HEK293 (cell line): Measurements from ENCODE around the gene PDLIM7.

Experiments used
- ATF2 ChIP-seq: fragments of 450-650 bp; formaldehyde crosslinking; IDR thresholded peaks from 2 replicates; pipeline ENCODE4 v1.5.1; 2016; ENCODE audit warnings: missing biosample characterization, missing genetic modification characterization, low read depth
- GFI1B ChIP-seq: fragments of 450-650 bp; formaldehyde crosslinking; IDR thresholded peaks from 2 replicates; pipeline ENCODE4 v1.5.1; 2016; ENCODE audit warnings: missing biosample characterization, missing genetic modification characterization
- MEIS1 ChIP-seq: sonication (generic); formaldehyde crosslinking; IDR thresholded peaks from 2 replicates; pipeline ENCODE4 v1.8.1; 2022; ENCODE audit warnings: missing genetic modification reagents, mild to moderate bottlenecking, borderline replicate concordance
- OSR2 ChIP-seq: fragments of 450-650 bp; formaldehyde crosslinking; IDR thresholded peaks from 2 replicates; pipeline ENCODE4 v1.5.1; 2016; ENCODE audit warnings: missing biosample characterization, missing genetic modification characterization
- PATZ1 ChIP-seq: fragments of 450-650 bp; formaldehyde crosslinking; IDR thresholded peaks from 2 replicates; pipeline ENCODE4 v1.5.1; 2016; ENCODE audit warnings: missing biosample characterization, missing genetic modification characterization
- PRDM1 ChIP-seq: fragments of 450-650 bp; formaldehyde crosslinking; IDR thresholded peaks from 2 replicates; pipeline ENCODE4; 2016; ENCODE audit warnings: missing biosample characterization, missing genetic modification characterization
- REPIN1 ChIP-seq: fragments of 450-650 bp; formaldehyde crosslinking; IDR thresholded peaks from 2 replicates; pipeline ENCODE4 v1.5.1; 2017; ENCODE audit warnings: missing biosample characterization, missing genetic modification characterization, low read depth
- SP3 ChIP-seq: fragments of 450-650 bp; formaldehyde crosslinking; IDR thresholded peaks from 2 replicates; pipeline ENCODE4 v1.5.1; 2016; ENCODE audit warnings: missing biosample characterization, missing genetic modification characterization
- ZNF10 ChIP-seq: fragments of 450-650 bp; formaldehyde crosslinking; IDR thresholded peaks from 2 replicates; pipeline ENCODE4 v1.5.1; 2017; ENCODE audit warnings: missing biosample characterization, missing genetic modification characterization
- ZNF132 ChIP-seq: fragments of 450-650 bp; formaldehyde crosslinking; IDR thresholded peaks from 2 replicates; pipeline ENCODE4 v1.5.1; 2017; ENCODE audit warnings: missing biosample characterization, missing genetic modification characterization, borderline replicate concordance
- ZNF18 ChIP-seq: fragments of 450-650 bp; formaldehyde crosslinking; IDR thresholded peaks from 2 replicates; pipeline ENCODE4 v1.5.1; 2016; ENCODE audit warnings: missing biosample characterization, missing genetic modification characterization
- ZNF211 ChIP-seq: fragments of 450-650 bp; formaldehyde crosslinking; IDR thresholded peaks from 2 replicates; pipeline ENCODE4 v1.5.1; 2016; ENCODE audit warnings: low read depth, missing biosample characterization, missing genetic modification characterization
- ZNF23 ChIP-seq: fragments of 450-650 bp; formaldehyde crosslinking; IDR thresholded peaks from 2 replicates; pipeline ENCODE4 v1.5.1; 2016; ENCODE audit warnings: missing biosample characterization, missing genetic modification characterization, borderline replicate concordance
- ZNF26 ChIP-seq: fragments of 450-650 bp; formaldehyde crosslinking; IDR thresholded peaks from 2 replicates; pipeline ENCODE4 v1.5.1; 2016; ENCODE audit warnings: missing biosample characterization, missing genetic modification characterization
- ZNF274 ChIP-seq, 2 experiments: fragments of 200-500 bp in 1 of 2; fragments of 450-650 bp in 1 of 2; sonication (Bioruptor generic) in 1 of 2; formaldehyde crosslinking in 1 of 2; IDR thresholded peaks; 2 replicates each; pipeline versions ENCODE4 v1.5.1 to v1.6.1; 2014 to 2016; ENCODE audit warnings: borderline replicate concordance in 1 of 2, inconsistent platforms in 1 of 2, low read length in 1 of 2, missing biosample characterization in 1 of 2, missing genetic modification characterization in 1 of 2
- ZNF280D ChIP-seq: fragments of 450-650 bp; formaldehyde crosslinking; IDR thresholded peaks from 2 replicates; pipeline ENCODE4 v1.5.1; 2016; ENCODE audit warnings: missing biosample characterization, missing genetic modification characterization
- ZNF292 ChIP-seq: fragments of 450-650 bp; formaldehyde crosslinking; IDR thresholded peaks from 2 replicates; pipeline ENCODE4 v1.5.1; 2016; ENCODE audit warnings: low read depth, missing biosample characterization, missing genetic modification characterization, borderline replicate concordance
- ZNF311 ChIP-seq: fragments of 450-650 bp; formaldehyde crosslinking; IDR thresholded peaks from 2 replicates; pipeline ENCODE4 v1.5.1; 2017; ENCODE audit warnings: missing biosample characterization, missing genetic modification characterization, borderline replicate concordance
- ZNF426 ChIP-seq: fragments of 450-650 bp; formaldehyde crosslinking; IDR thresholded peaks from 2 replicates; pipeline ENCODE4 v1.5.1; 2017; ENCODE audit warnings: missing biosample characterization, missing genetic modification characterization, mild to moderate bottlenecking, inconsistent platforms, moderate library complexity
- ZNF473 ChIP-seq: fragments of 450-650 bp; formaldehyde crosslinking; IDR thresholded peaks from 2 replicates; pipeline ENCODE4 v1.5.1; 2017; ENCODE audit warnings: missing biosample characterization, missing genetic modification characterization
- ZNF580 ChIP-seq: fragments of 450-650 bp; formaldehyde crosslinking; IDR thresholded peaks from 2 replicates; pipeline ENCODE4 v1.5.1; 2016; ENCODE audit warnings: missing biosample characterization, missing genetic modification characterization
- ZNF610 ChIP-seq: fragments of 450-650 bp; formaldehyde crosslinking; IDR thresholded peaks from 2 replicates; pipeline ENCODE4 v1.5.1; 2016; ENCODE audit warnings: missing biosample characterization, missing genetic modification characterization, borderline replicate concordance
- ZNF639 ChIP-seq: fragments of 450-650 bp; formaldehyde crosslinking; IDR thresholded peaks from 2 replicates; pipeline ENCODE4 v1.5.1; 2016; ENCODE audit warnings: missing biosample characterization, missing genetic modification characterization
- ZNF701 ChIP-seq: fragments of 450-650 bp; formaldehyde crosslinking; IDR thresholded peaks from 2 replicates; pipeline ENCODE4 v1.5.1; 2016; ENCODE audit warnings: missing biosample characterization, missing genetic modification characterization
- ZNF704 ChIP-seq: fragments of 450-650 bp; formaldehyde crosslinking; IDR thresholded peaks from 2 replicates; pipeline ENCODE4 v1.5.1; 2016; ENCODE audit warnings: missing biosample characterization, missing genetic modification characterization

The PDLIM7 gene

GRCh38 chr5:177455661-177456590 is 41.5 kb downstream of the PDLIM7 start (continued):
- no peak for TF ChIP-seq ZNF280D (tag by site-specific recombination)
- TF ChIP-seq PRDM1 (tag by site-specific recombination) = no peak
- TF ChIP-seq ZNF211 (tag by site-specific recombination) = no peak
- TF ChIP-seq REPIN1 = no peak
- no peak for TF ChIP-seq GFI1B (tag by site-specific recombination)
- no peak for TF ChIP-seq ZNF10 (tag by site-specific recombination)
- no peak for TF ChIP-seq ZNF132 (tag by site-specific recombination)
- TF ChIP-seq ZNF610 (tag by site-specific recombination) = peak; percentile 44
- TF ChIP-seq SP3 (tag by site-specific recombination) = peak; percentile 55
- TF ChIP-seq ZNF23 (tag by site-specific recombination) = no peak
- no peak for TF ChIP-seq ZNF292
- TF ChIP-seq OSR2 (tag by site-specific recombination) = no peak
- TF ChIP-seq ZNF274 (IDR thresholded peaks at IDR 0.05; ENCODE audit: low read length) = no peak
- no peak for TF ChIP-seq ZNF274 (tag by site-specific recombination; IDR thresholded peaks at IDR 0.05; ENCODE audit: borderline replicate concordance)
- TF ChIP-seq ZNF26 (tag by site-specific recombination) = no peak
- TF ChIP-seq ATF2 (tag by site-specific recombination) = no peak
- TF ChIP-seq ZNF473 = no peak
- no peak for TF ChIP-seq MEIS1 (CRISPR knock-in tag)
- TF ChIP-seq ZNF311 = no peak
- TF ChIP-seq ZNF580 (tag by site-specific recombination) = 0 out of 2 replicates have a peak, but pooled peaks have one; percentile 12
- TF ChIP-seq PATZ1 (tag by site-specific recombination) = peak; percentile 97
- TF ChIP-seq ZNF701 (tag by site-specific recombination) = no peak
- no peak for TF ChIP-seq ZNF18 (tag by site-specific recombination)
- TF ChIP-seq ZNF639 (tag by site-specific recombination) = no peak
- no peak for TF ChIP-seq ZNF426 (tag by site-specific recombination)
- TF ChIP-seq ZNF704 (tag by site-specific recombination) = no peak
